Stromal cell of bone marrow (primary cell): ENCODE data around the gene CDS2.
A peak's percentile ranks its signal among the peaks of the same experiment; 100 is the strongest.

Experiments
- DNase-seq: peaks from one replicate; pipeline ENCODE4 v3.0.0-alpha.2; 2012; ENCODE audit warnings: low read depth

CDS2 gene

DNA sequence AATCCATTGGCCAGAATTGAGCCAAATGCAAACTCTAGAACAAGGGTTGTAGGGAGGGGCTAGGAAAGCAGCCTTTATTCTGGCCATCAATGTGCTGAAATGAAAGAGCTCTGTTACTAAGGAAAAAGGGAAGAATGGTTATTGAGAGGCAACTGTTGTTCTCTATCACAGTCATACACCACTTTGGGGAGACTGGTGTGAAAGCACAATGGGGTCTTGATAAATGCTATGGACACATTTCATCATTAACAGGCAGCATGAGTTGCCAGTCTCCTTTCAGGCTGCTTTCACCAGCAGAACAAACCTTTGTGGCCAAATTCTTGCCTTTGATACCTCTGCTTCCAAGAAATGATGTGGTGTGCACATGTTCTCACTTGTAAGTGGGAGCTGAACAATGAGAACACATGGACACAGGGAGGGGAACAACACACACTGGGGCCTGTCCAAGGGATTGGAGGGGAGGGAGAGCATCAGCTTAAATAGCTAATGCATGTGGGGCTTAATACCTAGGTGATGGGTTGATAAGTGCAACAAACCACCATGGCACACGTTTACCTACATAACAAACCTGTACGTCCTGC, 86.2 kb downstream of the CDS2 start:
- DNase-seq: no peak

DNA sequence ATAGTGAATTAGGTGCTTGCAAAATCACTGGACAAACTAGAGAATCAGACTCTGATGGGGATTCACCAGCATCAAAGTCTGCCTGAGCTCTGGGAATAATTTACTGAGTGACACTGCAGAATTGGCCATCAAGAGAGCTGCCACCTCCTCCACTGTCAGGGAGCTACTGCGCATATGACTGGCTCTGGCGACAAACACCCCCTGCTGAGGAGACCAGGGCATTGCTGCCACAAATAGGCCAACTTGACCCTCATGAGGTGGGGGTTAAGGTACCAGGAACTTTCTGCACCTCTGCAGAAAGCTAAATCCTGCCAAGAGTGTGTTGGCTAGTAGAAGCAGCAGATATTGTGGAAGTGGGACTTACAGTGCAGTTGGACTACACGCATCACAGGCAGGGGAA, 88.0 kb downstream of the CDS2 start:
- no peak for DNase-seq

DNA sequence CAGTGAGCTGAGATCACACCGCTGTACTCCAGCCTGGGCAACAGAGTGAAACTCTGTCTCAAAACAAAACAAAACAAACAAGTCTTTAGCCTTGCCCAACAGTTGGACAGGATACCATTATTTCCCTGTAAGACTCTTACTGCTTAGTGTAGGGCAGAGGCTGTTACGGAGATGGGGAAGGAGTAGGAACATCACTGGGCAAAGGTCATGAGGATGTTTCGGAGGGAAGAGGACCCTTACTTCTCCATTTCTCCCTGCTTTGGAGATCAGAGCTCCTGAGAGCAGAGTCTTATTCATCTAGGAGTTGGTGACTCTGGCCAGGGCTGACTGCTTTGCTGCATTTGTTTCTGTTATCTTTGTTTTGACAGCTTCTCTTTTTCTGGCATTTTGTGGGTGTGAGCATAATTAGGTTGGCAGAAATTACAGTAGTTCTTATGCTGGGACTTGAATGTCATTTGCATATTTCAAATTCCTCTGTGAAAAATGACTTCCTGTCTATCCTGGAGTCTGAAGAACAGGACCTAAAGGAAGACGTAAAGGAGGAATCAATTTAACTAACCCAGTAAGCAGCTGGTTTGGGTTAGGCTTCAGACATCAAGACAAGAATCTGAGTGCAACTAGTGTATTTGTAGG, 89.0 kb downstream of the CDS2 start:
- no peak for DNase-seq

GRCh38 chr20:5216663-5217062, 89.9 kb downstream of the CDS2 start:
- DNase-seq: no peak

DNA sequence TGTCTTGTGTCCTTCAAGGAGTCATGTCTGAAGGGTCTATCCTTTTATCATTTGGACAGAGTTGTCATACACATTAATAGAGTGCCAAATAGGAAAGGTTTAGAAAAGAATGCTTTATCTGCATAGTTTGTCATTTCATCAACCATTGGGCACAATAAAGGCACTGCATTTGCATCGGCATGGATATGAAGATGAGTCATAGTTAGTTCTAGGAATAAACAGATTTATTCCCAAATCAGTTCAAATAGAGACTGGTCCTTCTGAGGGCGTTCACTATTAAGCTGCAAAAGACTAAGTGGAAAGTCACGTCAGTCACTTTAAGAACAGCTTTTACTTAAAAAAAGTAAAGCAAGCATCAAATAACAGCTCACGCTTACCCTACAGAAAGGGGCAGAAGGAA, 90.8 kb downstream of the CDS2 start:
- DNase-seq: no peak

DNA sequence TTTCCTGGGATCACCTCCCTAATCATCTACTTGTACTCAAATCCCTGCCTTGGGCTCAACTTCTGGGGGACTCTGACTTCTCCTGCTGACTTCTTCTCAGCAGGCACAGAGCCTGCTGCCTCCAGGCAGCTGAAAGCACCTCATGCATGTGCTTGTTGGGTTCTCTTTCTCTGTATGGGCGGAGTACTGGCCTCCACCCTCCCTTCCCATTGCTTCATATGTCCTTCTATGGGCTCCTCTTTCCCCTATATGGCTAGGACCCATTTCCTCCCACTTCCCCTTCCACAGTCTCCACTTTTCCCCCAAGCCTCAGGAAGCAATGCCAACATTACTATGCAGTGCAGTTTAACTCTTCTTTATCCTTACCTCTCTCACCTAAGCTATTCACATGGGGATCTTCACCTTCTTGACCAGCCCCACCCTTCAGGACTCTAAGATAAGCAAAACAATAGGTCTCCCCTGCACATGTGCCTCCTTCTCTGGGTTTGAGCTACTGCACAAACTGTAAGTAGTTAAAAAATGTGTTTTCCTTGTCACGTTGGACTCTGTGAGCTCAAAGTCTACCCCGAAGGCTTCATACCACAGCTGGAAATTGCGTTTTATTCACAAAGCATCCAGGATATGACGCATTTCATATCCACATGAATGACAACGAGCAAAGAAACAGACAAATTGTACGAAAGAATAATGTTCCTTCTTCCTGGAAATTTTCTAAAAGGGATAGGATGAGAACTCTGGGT, 93.7 kb downstream of the CDS2 start:
- no peak for DNase-seq

- no peak for DNase-seq
Observed at GRCh38 chr20:5221061-5221430, 94.2 kb downstream of the CDS2 start.

GRCh38 chr20:5222919-5223634, 96.3 kb downstream of the CDS2 start:
- peak; percentile 38 for DNase-seq

- DNase-seq: no peak
Observed at GRCh38 chr20:5230544-5230943, 103.7 kb downstream of the CDS2 start.

DNA sequence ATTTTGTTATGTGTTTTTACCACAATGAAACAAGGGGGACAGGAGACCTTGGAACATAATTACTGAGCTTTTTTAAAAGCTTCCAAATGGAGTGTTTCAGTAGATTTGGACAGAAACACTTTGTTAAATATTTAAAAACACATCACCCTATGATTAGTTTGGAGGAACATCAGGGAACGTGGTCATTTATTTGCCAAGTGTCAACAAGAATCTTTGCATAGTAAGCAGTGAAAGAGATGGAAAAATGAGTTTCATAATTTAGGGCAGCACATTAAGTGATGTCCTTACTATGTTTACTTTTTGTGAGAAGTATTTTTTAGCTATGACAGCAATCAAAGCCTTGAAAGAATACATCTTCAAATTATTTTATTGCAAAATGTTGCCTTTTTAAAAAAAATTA, 107.3 kb downstream of the CDS2 start:
- no peak for DNase-seq

- DNase-seq: no peak
Observed at GRCh38 chr20:5234978-5235377, 108.2 kb downstream of the CDS2 start.
